H9 (cell line): Measurements from ENCODE around the gene GRIP1. TPM values are rescaled to one million over a fixed set of nuclear protein-coding genes. Genes with fewer than 3 reads are reported as not detected.

Source experiments
- DNase-seq: peaks from one replicate; pipeline ENCODE4 v3.0.0-alpha.2; 2017
- H2AFZ ChIP-seq: one replicate; pipeline ENCODE4 v1.6.1; 2013; ENCODE audit warnings: mild to moderate bottlenecking, low read length, control low read depth, moderate library complexity
- H2AK5ac ChIP-seq: 2 replicates; pipeline ENCODE4 v1.6.1; 2013; ENCODE audit warnings: low read length, control low read depth, mixed read lengths; ENCODE audit not compliant: insufficient read length
- H2BK120ac ChIP-seq: one replicate; pipeline ENCODE4 v1.6.1; 2013; ENCODE audit warnings: low read depth, mild to moderate bottlenecking, low read length, control low read depth, inconsistent platforms; ENCODE audit not compliant: poor library complexity, severe bottlenecking
- H2BK12ac ChIP-seq: 2 replicates; pipeline ENCODE4 v1.6.1; 2013; ENCODE audit warnings: low read length, control low read depth, mixed read lengths, low read depth; ENCODE audit not compliant: insufficient read length
- H2BK15ac ChIP-seq: 2 replicates; pipeline ENCODE4 v1.6.1; 2013; ENCODE audit warnings: low read depth, low read length, control low read depth
- H2BK20ac ChIP-seq: one replicate; pipeline ENCODE4 v1.6.1; 2013; ENCODE audit warnings: low read depth, mild to moderate bottlenecking, low read length, control low read depth, inconsistent platforms; ENCODE audit not compliant: poor library complexity, severe bottlenecking
- H2BK5ac ChIP-seq: 2 replicates; pipeline ENCODE4 v1.6.1; 2013; ENCODE audit warnings: low read length, control low read depth, mixed read lengths; ENCODE audit not compliant: insufficient read length
- H3K14ac ChIP-seq: 2 replicates; pipeline ENCODE4 v1.6.1; 2013; ENCODE audit warnings: low read length, control low read depth; ENCODE audit not compliant: insufficient read depth
- H3K18ac ChIP-seq: 2 replicates; pipeline ENCODE4 v1.6.1; 2013; ENCODE audit warnings: low read depth, mild to moderate bottlenecking, mixed read lengths, low read length, control low read depth; ENCODE audit not compliant: insufficient read length
- H3K23ac ChIP-seq: 2 replicates; pipeline ENCODE4 v1.6.1; 2013; ENCODE audit warnings: low read length, control low read depth, mixed read lengths, low read depth; ENCODE audit not compliant: insufficient read length
- H3K23me2 ChIP-seq: 2 replicates; pipeline ENCODE4 v1.6.1; 2013; ENCODE audit warnings: low read depth, mild to moderate bottlenecking, mixed read lengths, low read length, control low read depth; ENCODE audit not compliant: insufficient read length, poor library complexity, severe bottlenecking
- H3K27ac ChIP-seq: 2 replicates; pipeline ENCODE4 v1.5.1; 2013; ENCODE audit warnings: low read length, control low read depth, mixed read lengths, low read depth; ENCODE audit not compliant: insufficient read length
- H3K27me3 ChIP-seq: 2 replicates; pipeline ENCODE4 v1.6.1; 2013; ENCODE audit warnings: low read length, control low read depth, inconsistent platforms; ENCODE audit not compliant: insufficient read depth
- H3K4ac ChIP-seq: 2 replicates; pipeline ENCODE4 v1.6.1; 2013; ENCODE audit warnings: low read depth, mild to moderate bottlenecking, control low read depth, inconsistent platforms, low read length, moderate library complexity
- H3K4me1 ChIP-seq: 2 replicates; pipeline ENCODE4 v1.6.1; 2013; ENCODE audit warnings: low read length, control low read depth, inconsistent platforms; ENCODE audit not compliant: insufficient read depth
- H3K4me2 ChIP-seq: 2 replicates; pipeline ENCODE4 v1.6.1; 2013; ENCODE audit warnings: low read length, control low read depth, mixed read lengths; ENCODE audit not compliant: insufficient read length, insufficient read depth
- H3K56ac ChIP-seq: 2 replicates; pipeline ENCODE4 v1.6.1; 2013; ENCODE audit warnings: low read depth, mild to moderate bottlenecking, mixed read lengths, low read length, control low read depth; ENCODE audit not compliant: insufficient read length
- H3K79me1 ChIP-seq: 2 replicates; pipeline ENCODE4 v1.6.1; 2013; ENCODE audit warnings: low read depth, mild to moderate bottlenecking, moderate library complexity, low read length, control low read depth, inconsistent platforms; ENCODE audit not compliant: insufficient read depth, poor library complexity, severe bottlenecking
- H3K79me2 ChIP-seq: 2 replicates; pipeline ENCODE4 v1.6.1; 2013; ENCODE audit warnings: low read length, control low read depth, inconsistent platforms; ENCODE audit not compliant: insufficient read depth
- H3K9ac ChIP-seq: 2 replicates; pipeline ENCODE4 v1.6.1; 2013; ENCODE audit warnings: low read length, control low read depth, mixed read lengths; ENCODE audit not compliant: insufficient read length; ENCODE audit errors: extremely low read depth
- H3K9me3 ChIP-seq: one replicate; pipeline ENCODE4 v1.6.1; 2013; ENCODE audit warnings: low read depth, low read length, inconsistent platforms; ENCODE audit not compliant: control insufficient read depth
- H3T11ph ChIP-seq: one replicate; pipeline ENCODE4 v1.6.1; 2013; ENCODE audit warnings: mild to moderate bottlenecking, low read length, control low read depth, inconsistent platforms
- H4K20me1 ChIP-seq: one replicate; pipeline ENCODE4 v1.6.1; 2013; ENCODE audit not compliant: control insufficient read depth, insufficient read length, insufficient read depth
- H4K5ac ChIP-seq: 2 replicates; pipeline ENCODE4 v1.6.1; 2013; ENCODE audit warnings: low read depth, mild to moderate bottlenecking, mixed read lengths, low read length, control low read depth; ENCODE audit not compliant: insufficient read length
- H4K8ac ChIP-seq: replicated peaks from 2 replicates; pipeline ENCODE4 v1.6.1; 2013; ENCODE audit warnings: low read length, control low read depth, mixed read lengths, low read depth; ENCODE audit not compliant: insufficient read length
- H4K91ac ChIP-seq: 2 replicates; pipeline ENCODE4 v1.6.1; 2013; ENCODE audit warnings: low read depth, mild to moderate bottlenecking, moderate library complexity, mixed read lengths, low read length, control low read depth; ENCODE audit not compliant: insufficient read length
- H3K27ac Mint-ChIP-seq, 3 experiments: 2 replicates in 2 of 3; 3 replicates in 1 of 3; pipeline ENCODE4 v1.8.0; 2020 to 2021; ENCODE audit warnings: mixed read lengths in 3 of 3, mild to moderate bottlenecking in 1 of 3, moderate library complexity in 1 of 3
- H3K27me3 Mint-ChIP-seq: 2 replicates; pipeline ENCODE4 v1.8.0; 2021; ENCODE audit warnings: low read depth, mild to moderate bottlenecking, moderate library complexity, mixed read lengths
- H3K36me3 Mint-ChIP-seq, 3 experiments: 2 replicates in 2 of 3; 3 replicates in 1 of 3; pipeline ENCODE4 v1.8.0; 2020 to 2021; ENCODE audit warnings: low read depth in 3 of 3, mixed read lengths in 3 of 3; ENCODE audit not compliant: insufficient read depth in 1 of 3
- H3K4me1 Mint-ChIP-seq, 2 experiments: 2 replicates each; pipeline ENCODE4 v1.8.0; 2020; ENCODE audit warnings: mixed read lengths in 2 of 2
- H3K4me3 Mint-ChIP-seq, 2 experiments: 2 replicates in 1 of 2; 3 replicates in 1 of 2; pipeline ENCODE4 v1.8.0; 2020 to 2021; ENCODE audit warnings: mild to moderate bottlenecking in 2 of 2, mixed read lengths in 2 of 2, moderate library complexity in 1 of 2
- H3K9me3 Mint-ChIP-seq, 2 experiments: 2 replicates in 1 of 2; 3 replicates in 1 of 2; pipeline ENCODE4 v1.8.0; 2020; ENCODE audit warnings: mild to moderate bottlenecking in 2 of 2, mixed read lengths in 2 of 2, moderate library complexity in 1 of 2
- CTCF ChIP-seq: fragments of 200-600 bp; sonication (generic); conservative IDR thresholded peaks from 3 replicates; pipeline ENCODE4 v1.8.0; 2021; ENCODE audit warnings: antibody characterized with exemption, mild to moderate bottlenecking
- total RNA-seq: library from RNA; stranded (reverse); gene quantifications from 2 replicates; pipeline ENCODE4 v1.2.1, GENCODE V29; 2021

GRIP1 gene
- total RNA-seq, 1 experiment from 2014 or later = 19.5 TPM

GRCh38 chr12:66662179-66662578, 16.7 kb downstream of the GRIP1 start:
- Histone ChIP-seq H3K4me2 (no peak overlapping the region), H2BK12ac (no peak overlapping the region), H3K14ac (no peak overlapping the region), H3K18ac (no peak overlapping the region), H4K91ac (no peak overlapping the region), H2BK120ac (no peak overlapping the region), H3K23me2 (no peaks in the 10 kb centered on the region), H3K79me2 (no peaks in the 10 kb centered on the region), H2BK5ac (no peak overlapping the region), H3K27ac (no peak overlapping the region), H3K79me1 (no peaks in the 10 kb centered on the region), H3K9me3 (no peaks in the 10 kb centered on the region), H3K56ac (no peak overlapping the region), H4K20me1 (no peaks in the 10 kb centered on the region), H3K9ac (no peak overlapping the region), H2AK5ac (no peak overlapping the region), H3K23ac (no peak overlapping the region), H4K8ac (no peak overlapping the region), H3K4me1 (peaks cover 2% of the 10 kb centered on the region; the same call in 1 of the 2 replicates), H3K27me3 (no peaks in the 10 kb centered on the region), H2AFZ (no peak overlapping the region), H4K5ac (no peak overlapping the region), H3K4ac (no peak overlapping the region), H2BK20ac (no peak overlapping the region), H3T11ph (no peak overlapping the region), H2BK15ac (no peak overlapping the region)
- H3K27me3 Mint-ChIP-seq = no peaks in the 10 kb centered on the region
- DNase-seq = no peak
- H3K4me1 Mint-ChIP-seq = peaks cover 0 to 2% of the 10 kb centered on the region in 2 experiments; a peak in 1 of 4 replicates
- H3K9me3 Mint-ChIP-seq = no peaks in the 10 kb centered on the region
- no peak for TF ChIP-seq CTCF
- H3K27ac Mint-ChIP-seq = no peak overlapping the region
- H3K4me3 Mint-ChIP-seq = no peak overlapping the region
- no peaks in the 10 kb centered on the region for H3K36me3 Mint-ChIP-seq
